Type B pancreatic cell (in vitro differentiated cells): ENCODE results near the gene ACSF3. TPM values are rescaled to one million over a fixed set of nuclear protein-coding genes. Genes with fewer than 3 reads are reported as not detected.

Source experiments
- DNase-seq: peaks from one replicate; pipeline ENCODE4 v3.0.0; 2021; ENCODE audit warnings: mixed read lengths; ENCODE audit not compliant: unreplicated experiment; ENCODE audit errors: extremely low spot score
- H3K27ac Mint-ChIP-seq: 2 replicates; pipeline ENCODE4 v1.8.0; 2021; ENCODE audit warnings: mild to moderate bottlenecking, mixed read lengths
- H3K27me3 Mint-ChIP-seq: 2 replicates; pipeline ENCODE4 v1.8.0; 2021; ENCODE audit warnings: mixed read lengths
- H3K36me3 Mint-ChIP-seq: 2 replicates; pipeline ENCODE4 v1.8.0; 2021; ENCODE audit warnings: mixed read lengths
- H3K4me1 Mint-ChIP-seq: one replicate; pipeline ENCODE4 v1.8.0; 2021; ENCODE audit warnings: mixed read lengths; ENCODE audit not compliant: unreplicated experiment
- H3K4me3 Mint-ChIP-seq: 2 replicates; pipeline ENCODE4 v1.8.0; 2021; ENCODE audit warnings: mild to moderate bottlenecking, mixed read lengths
- H3K9me3 Mint-ChIP-seq: 2 replicates; pipeline ENCODE4 v1.8.0; 2021; ENCODE audit warnings: mixed read lengths
- total RNA-seq: library from RNA; stranded (reverse); gene quantifications from 2 replicates; pipeline ENCODE4 v1.2.1, GENCODE V29; 2021; ENCODE audit warnings: low replicate concordance
- TF ChIP-seq, protein P1 (sequence below): fragments of 200-600 bp; sonication (generic); conservative IDR thresholded peaks from 2 replicates; pipeline ENCODE4 v1.5.0; 2021; ENCODE audit warnings: antibody characterized with exemption, mild to moderate bottlenecking

The ACSF3 gene
- total RNA-seq, 1 donor from 2014 or later, result 29.0 TPM

DNA sequence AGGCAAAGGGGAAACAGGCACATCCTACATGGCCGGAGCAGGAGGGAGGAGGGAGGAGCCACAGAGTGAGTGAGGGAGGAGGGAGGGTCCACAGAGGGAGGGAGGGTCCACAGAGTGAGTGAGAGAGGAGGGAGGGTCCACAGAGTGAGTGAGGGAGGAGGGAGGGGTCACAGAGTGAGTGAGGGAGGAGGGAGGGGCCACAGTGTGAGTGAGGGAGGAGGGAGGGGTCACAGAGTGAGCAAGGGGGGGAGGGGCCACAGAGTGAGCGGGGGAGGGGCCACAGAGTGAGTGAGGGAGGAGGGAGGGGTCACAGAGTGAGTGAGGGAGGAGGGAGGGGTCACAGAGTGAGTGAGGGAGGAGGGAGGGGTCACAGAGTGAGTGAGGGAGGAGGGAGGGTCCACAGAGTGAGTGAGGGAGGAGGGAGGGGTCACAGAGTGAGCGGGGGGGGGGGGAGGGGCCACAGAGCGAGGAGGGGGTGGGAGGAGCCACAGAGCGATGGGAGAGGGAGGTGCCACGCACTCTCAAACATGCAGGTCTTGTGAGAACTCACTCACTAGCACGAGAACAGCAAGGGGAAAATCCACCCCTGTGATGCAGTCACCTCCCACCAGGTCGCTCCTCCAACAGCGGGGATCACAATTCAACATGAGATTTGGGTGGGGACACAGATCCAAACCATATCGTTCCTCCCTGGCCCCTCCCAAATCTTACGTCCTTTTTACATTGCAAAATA lies 53.6 kb downstream of the ACSF3 start:
- H3K36me3 Mint-ChIP-seq, result peaks cover 15% of the 10 kb centered on the region
- H3K9me3 Mint-ChIP-seq, result peaks cover 10% of the 10 kb centered on the region
- no peaks in the 10 kb centered on the region for H3K27me3 Mint-ChIP-seq
- no peak overlapping the region for H3K4me3 Mint-ChIP-seq
- H3K4me1 Mint-ChIP-seq, result no peaks in the 10 kb centered on the region
- no peak for DNase-seq
- TF ChIP-seq, protein P1, sequence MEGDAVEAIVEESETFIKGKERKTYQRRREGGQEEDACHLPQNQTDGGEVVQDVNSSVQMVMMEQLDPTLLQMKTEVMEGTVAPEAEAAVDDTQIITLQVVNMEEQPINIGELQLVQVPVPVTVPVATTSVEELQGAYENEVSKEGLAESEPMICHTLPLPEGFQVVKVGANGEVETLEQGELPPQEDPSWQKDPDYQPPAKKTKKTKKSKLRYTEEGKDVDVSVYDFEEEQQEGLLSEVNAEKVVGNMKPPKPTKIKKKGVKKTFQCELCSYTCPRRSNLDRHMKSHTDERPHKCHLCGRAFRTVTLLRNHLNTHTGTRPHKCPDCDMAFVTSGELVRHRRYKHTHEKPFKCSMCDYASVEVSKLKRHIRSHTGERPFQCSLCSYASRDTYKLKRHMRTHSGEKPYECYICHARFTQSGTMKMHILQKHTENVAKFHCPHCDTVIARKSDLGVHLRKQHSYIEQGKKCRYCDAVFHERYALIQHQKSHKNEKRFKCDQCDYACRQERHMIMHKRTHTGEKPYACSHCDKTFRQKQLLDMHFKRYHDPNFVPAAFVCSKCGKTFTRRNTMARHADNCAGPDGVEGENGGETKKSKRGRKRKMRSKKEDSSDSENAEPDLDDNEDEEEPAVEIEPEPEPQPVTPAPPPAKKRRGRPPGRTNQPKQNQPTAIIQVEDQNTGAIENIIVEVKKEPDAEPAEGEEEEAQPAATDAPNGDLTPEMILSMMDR, result no peak
- H3K27ac Mint-ChIP-seq, result no peak overlapping the region

DNA sequence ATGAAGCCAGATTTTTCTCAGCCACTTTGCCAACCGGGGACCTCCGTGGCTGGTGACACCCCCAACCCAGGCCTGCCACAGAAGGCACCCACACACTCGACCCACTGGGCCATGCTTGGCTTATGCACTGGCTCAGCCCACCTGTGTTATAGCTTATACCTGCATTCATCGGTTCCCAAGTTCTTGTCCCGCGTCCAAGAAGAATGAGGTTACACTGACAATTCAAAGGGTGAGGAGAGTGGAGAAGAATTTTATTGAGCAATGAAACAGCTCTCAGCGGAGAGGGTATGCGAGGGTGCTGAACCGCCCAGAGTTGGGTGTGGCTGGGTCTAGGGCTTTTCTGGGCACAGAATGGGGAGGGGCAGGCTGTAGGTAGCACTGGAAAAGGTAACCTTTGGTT lies 55.7 kb downstream of the ACSF3 start:
- Mint-ChIP-seq H3K36me3 (peaks cover 15% of the 10 kb centered on the region), H3K27ac (peak overlapping the region; percentile 50), H3K4me3 (no peak overlapping the region), H3K4me1 (no peaks in the 10 kb centered on the region), H3K27me3 (no peaks in the 10 kb centered on the region), H3K9me3 (peaks cover 10% of the 10 kb centered on the region)
- TF ChIP-seq, protein P1, result no peak
- DNase-seq, result no peak

DNA sequence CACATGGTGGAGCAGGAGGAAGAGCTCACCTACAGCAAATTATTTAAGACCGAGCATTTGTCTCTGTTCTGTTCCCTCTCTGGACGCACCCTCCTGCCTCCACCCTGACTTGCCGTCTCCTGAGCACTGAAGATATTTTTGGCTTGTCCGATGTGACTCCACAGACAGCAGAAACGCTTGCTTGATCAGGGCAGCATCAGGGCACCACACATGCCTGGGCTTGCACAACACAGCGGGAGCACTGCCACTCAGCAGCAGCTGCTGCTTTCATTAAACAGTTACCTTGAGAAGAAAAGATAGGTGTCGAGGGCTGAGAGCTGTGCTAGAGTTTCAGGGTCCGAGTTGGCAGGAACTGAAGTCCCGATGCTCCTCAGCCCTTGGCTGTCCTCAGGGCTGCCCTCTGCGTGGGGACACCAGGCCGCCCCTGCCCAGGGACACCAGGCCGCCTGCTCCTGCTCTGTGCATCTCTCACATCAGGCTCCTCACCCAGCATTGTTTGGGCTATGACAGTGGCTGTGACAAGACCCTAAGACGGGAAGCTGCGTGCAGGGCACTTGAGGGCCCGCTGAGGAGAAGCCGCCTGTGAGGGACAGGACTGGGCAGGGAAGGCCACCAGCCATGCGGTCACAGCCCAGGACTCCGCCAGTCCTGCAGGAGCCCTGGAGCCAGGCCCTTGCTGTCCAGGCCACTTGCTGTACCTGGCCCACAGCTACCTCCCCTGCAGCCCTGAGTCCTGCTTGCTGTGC lies 56.6 kb downstream of the ACSF3 start:
- no peak for DNase-seq

DNA sequence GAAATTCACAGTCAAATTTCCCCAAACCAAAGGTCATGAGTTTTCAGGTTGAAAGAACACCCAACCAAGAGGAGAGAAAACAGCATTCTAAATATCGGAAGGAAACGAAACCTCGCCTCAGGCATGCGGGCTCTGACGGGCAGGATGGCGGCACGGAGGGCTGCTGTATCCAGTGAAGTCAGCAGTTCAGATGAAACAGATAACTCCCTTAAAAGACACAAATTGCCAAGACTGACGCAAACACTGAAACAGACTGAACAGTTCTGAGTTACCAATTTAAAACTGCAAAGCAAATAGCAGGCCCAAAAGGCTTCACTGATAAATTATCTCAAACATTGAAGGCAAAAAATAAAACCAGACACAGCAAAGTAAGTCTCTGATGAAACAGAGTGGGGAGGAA lies 57.3 kb downstream of the ACSF3 start:
- Mint-ChIP-seq H3K36me3 (peaks cover 15% of the 10 kb centered on the region), H3K27me3 (no peaks in the 10 kb centered on the region), H3K4me3 (no peak overlapping the region), H3K4me1 (peaks cover 9% of the 10 kb centered on the region), H3K27ac (peak overlapping the region; percentile 5), H3K9me3 (peaks cover 10% of the 10 kb centered on the region)
- DNase-seq, result no peak
- TF ChIP-seq, protein P1, result no peak

More for the DNA sequence above, 56.6 kb downstream of the ACSF3 start:
- peaks cover 15% of the 10 kb centered on the region for H3K36me3 Mint-ChIP-seq
- peaks cover 10% of the 10 kb centered on the region for H3K9me3 Mint-ChIP-seq
- H3K27ac Mint-ChIP-seq, result peak overlapping the region; percentile 56
- TF ChIP-seq, protein P1, result no peak
- peaks cover 2% of the 10 kb centered on the region for H3K4me1 Mint-ChIP-seq
- no peak overlapping the region for H3K4me3 Mint-ChIP-seq
- no peaks in the 10 kb centered on the region for H3K27me3 Mint-ChIP-seq

DNA sequence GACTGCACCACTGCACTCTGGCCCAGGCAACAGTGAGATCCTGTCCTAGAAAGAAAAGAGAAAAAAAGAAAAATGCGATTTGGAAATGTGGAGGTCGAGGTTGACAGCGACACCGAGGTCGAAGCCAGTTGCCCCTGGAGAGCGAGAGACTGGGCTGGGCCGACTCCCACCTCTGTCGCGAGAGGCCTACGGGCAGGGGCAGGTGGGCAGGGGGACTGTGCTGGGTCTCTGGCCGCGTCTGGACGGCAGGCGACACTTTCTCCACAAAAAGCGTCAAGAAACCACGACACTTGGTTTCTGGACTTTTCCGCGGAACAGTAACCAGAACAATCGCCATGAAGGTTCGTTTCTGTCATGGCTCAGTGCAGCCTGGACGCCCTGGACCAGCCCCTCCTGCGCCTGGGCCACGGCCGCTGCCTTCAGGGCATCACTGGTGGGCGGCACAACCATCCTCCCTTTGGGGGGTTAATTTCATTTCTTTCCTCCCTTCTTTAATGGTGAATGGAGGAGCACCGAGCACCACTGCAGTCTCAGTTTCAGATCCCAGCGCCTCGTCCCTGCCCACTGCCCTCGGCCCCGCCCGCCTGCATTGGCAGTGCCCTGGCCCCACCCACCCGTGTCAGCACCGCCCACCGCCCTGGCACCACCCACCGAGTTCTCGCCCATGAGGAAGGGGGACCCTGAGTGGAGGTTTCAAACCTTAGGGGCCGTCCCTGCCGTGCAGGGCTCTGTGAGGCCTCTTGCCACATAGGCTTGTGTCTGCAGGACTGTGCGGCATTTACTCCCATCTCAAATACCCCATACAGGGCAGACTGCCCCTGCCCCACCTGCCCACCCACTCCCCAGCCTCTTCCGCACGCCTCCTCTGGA lies 59.4 kb downstream of the ACSF3 start:
- no peak overlapping the region for H3K27ac Mint-ChIP-seq
- TF ChIP-seq, protein P1, result no peak
- peaks cover 9% of the 10 kb centered on the region for H3K4me1 Mint-ChIP-seq
- H3K4me3 Mint-ChIP-seq, result no peak overlapping the region
- H3K9me3 Mint-ChIP-seq, result peaks cover 10% of the 10 kb centered on the region
- no peaks in the 10 kb centered on the region for H3K27me3 Mint-ChIP-seq
- peaks cover 10% of the 10 kb centered on the region for H3K36me3 Mint-ChIP-seq
- DNase-seq, result no peak
